A673 (cell line): ENCODE results near the gene PLAC1. TPM values are rescaled to one million over a fixed set of nuclear protein-coding genes. Genes with fewer than 3 reads are reported as not detected.

ENCODE experiments used
- BruUV-seq: library from RNA; stranded (reverse); fragments of 400-500 nt; replicated peaks from 2 replicates; lab custom pipeline; 2021; lab: Mats Ljungman, UMichigan
- CTCF ChIA-PET: fragments of 300-600 bp; sonication (Branson Sonifier 250); formaldehyde crosslinking; loops from one replicate; lab custom pipeline; 2022; ENCODE audit warnings: antibody characterized with exemption; lab: Charles Lee
- POLR2A ChIA-PET: fragments of 300-600 bp; sonication (Branson Sonifier 250); formaldehyde crosslinking; loops from one replicate; lab custom pipeline; 2022; ENCODE audit warnings: antibody characterized with exemption; ENCODE audit not compliant: low non-redundant PET; lab: Charles Lee
- DNase-seq: peaks from one replicate; pipeline ENCODE4 v3.0.0-alpha.2; 2015; ENCODE audit warnings: low spot score
- H3K27ac ChIP-seq: fragments of 200-600 bp; sonication (generic); 2 replicates; pipeline ENCODE4 v1.5.1; 2016; ENCODE audit warnings: mixed run types, low read depth, mild to moderate bottlenecking, mixed read lengths, antibody characterized with exemption, low read length; ENCODE audit not compliant: poor library complexity, severe bottlenecking
- H3K27me3 ChIP-seq: fragments of 200-600 bp; sonication (generic); replicated peaks from 2 replicates; pipeline ENCODE4 v1.6.1; 2017; ENCODE audit warnings: mixed run types, low read depth, mild to moderate bottlenecking, mixed read lengths, antibody characterized with exemption, low read length; ENCODE audit not compliant: insufficient read depth, poor library complexity
- H3K36me3 ChIP-seq: fragments of 200-600 bp; sonication (generic); 2 replicates; pipeline ENCODE4 v1.6.1; 2016; ENCODE audit warnings: mixed run types, mild to moderate bottlenecking, mixed read lengths, antibody characterized with exemption, low read length; ENCODE audit not compliant: insufficient read depth, poor library complexity, severe bottlenecking
- H3K4me1 ChIP-seq: fragments of 200-600 bp; sonication (generic); 2 replicates; pipeline ENCODE4 v1.6.1; 2017; ENCODE audit warnings: mixed run types, mild to moderate bottlenecking, mixed read lengths, antibody characterized with exemption, low read length; ENCODE audit not compliant: insufficient read depth, poor library complexity, severe bottlenecking
- H3K4me3 ChIP-seq: fragments of 200-600 bp; sonication (generic); 2 replicates; pipeline ENCODE4 v1.5.1; 2016; ENCODE audit warnings: low read depth, mixed run types, mild to moderate bottlenecking, mixed read lengths, low read length; ENCODE audit not compliant: poor library complexity, severe bottlenecking
- H3K9me3 ChIP-seq: fragments of 200-600 bp; sonication (generic); 2 replicates; pipeline ENCODE4 v1.6.1; 2016; ENCODE audit warnings: mixed run types, low read depth, mild to moderate bottlenecking, mixed read lengths, antibody characterized with exemption, low read length; ENCODE audit not compliant: poor library complexity, severe bottlenecking
- EZH2 ChIP-seq: fragments of 200-600 bp; sonication (generic); IDR thresholded peaks from 2 replicates; pipeline ENCODE4 v1.6.1; 2017; ENCODE audit warnings: borderline replicate concordance, low read depth, mild to moderate bottlenecking, mixed read lengths, antibody characterized with exemption, low read length; ENCODE audit not compliant: poor library complexity, severe bottlenecking
- intact Hi-C: fragments of 100-400 bp; cut with micrococcal nuclease; formaldehyde crosslinking; loops from one replicate; pipeline ENCODE4 v1.10.0; 2022; ENCODE audit not compliant: unreplicated experiment
- total RNA-seq: library from RNA; stranded (reverse); gene quantifications from 2 replicates; pipeline ENCODE4 v1.2.3, GENCODE V29; 2021
- TF ChIP-seq, protein P1 (sequence below): fragments of 300-800, 200-600 bp; sonication (generic); conservative IDR thresholded peaks from 2 replicates; pipeline ENCODE4 v1.5.1; 2017; ENCODE audit warnings: low read depth, mild to moderate bottlenecking, antibody characterized with exemption, low read length, moderate library complexity, mixed read lengths

The PLAC1 gene
- total RNA-seq, 1 experiment from 2014 or later = 0.43 TPM

DNA sequence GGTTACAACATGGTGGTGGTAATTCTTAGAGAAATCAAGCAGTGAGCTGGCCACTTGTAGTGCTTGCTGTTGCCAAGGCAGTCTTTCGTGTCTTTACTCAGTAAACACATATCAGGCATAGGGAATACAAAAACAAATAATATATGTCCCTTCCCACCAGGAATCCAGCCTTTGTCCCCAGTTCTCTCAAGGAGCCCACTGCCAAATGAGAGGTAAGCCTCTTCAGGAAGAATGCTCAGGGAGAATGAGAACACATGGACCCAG lies 421 bp upstream of the PLAC1 start:
- Histone ChIP-seq H3K27me3 (no peaks in the 10 kb centered on the region), H3K27ac (no peak overlapping the region), H3K36me3 (no peaks in the 10 kb centered on the region), H3K9me3 (no peaks in the 10 kb centered on the region), H3K4me1 (no peaks in the 10 kb centered on the region), H3K4me3 (no peak overlapping the region)
- TF ChIP-seq EZH2 = no peak
- TF ChIP-seq, protein P1, sequence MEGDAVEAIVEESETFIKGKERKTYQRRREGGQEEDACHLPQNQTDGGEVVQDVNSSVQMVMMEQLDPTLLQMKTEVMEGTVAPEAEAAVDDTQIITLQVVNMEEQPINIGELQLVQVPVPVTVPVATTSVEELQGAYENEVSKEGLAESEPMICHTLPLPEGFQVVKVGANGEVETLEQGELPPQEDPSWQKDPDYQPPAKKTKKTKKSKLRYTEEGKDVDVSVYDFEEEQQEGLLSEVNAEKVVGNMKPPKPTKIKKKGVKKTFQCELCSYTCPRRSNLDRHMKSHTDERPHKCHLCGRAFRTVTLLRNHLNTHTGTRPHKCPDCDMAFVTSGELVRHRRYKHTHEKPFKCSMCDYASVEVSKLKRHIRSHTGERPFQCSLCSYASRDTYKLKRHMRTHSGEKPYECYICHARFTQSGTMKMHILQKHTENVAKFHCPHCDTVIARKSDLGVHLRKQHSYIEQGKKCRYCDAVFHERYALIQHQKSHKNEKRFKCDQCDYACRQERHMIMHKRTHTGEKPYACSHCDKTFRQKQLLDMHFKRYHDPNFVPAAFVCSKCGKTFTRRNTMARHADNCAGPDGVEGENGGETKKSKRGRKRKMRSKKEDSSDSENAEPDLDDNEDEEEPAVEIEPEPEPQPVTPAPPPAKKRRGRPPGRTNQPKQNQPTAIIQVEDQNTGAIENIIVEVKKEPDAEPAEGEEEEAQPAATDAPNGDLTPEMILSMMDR = no peak
- intact Hi-C loops = no loop called here
- CTCF ChIA-PET = no interaction called here
- DNase-seq = no peak
- POLR2A ChIA-PET = no interaction called here
- BruUV-seq = no TSS peak

DNA sequence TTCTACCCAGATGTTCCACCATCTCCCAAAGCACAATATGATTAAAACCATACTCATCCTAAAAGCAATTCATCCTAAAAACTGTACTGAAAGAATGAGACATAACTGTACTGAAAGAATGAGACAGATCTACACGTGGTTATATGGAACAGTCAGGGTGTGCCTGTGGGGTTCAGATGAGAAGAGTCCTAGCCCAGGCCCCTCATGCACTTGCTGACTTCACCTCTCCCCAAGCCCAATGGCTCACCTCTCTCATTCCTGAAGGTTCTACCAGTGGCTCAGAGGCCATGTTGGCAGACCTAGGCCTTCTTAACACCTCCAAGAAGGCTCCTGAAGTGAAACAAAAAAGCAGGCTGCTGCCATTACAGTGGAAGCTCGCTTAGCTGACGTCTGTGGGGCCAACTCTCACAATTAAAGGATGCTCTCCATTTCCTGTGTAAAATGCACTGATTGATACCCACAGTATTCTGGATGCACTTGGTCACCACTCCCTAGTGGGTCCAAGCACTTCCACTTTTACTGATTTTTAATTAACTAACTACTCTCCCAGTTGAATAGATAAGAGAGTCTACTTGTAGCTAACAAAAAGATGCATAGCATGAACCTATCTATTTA lies 3.8 kb downstream of the PLAC1 start:
- CTCF ChIA-PET = no interaction called here
- POLR2A ChIA-PET = no interaction called here
- intact Hi-C loops = no loop called here
- Histone ChIP-seq H3K4me3 (no peak overlapping the region), H3K4me1 (no peaks in the 10 kb centered on the region), H3K27ac (no peak overlapping the region), H3K36me3 (no peaks in the 10 kb centered on the region), H3K9me3 (no peaks in the 10 kb centered on the region), H3K27me3 (no peaks in the 10 kb centered on the region)
- no TSS peak for BruUV-seq
- no peak for DNase-seq
- TF ChIP-seq EZH2 = no peak
- TF ChIP-seq, protein P1 = no peak

DNA sequence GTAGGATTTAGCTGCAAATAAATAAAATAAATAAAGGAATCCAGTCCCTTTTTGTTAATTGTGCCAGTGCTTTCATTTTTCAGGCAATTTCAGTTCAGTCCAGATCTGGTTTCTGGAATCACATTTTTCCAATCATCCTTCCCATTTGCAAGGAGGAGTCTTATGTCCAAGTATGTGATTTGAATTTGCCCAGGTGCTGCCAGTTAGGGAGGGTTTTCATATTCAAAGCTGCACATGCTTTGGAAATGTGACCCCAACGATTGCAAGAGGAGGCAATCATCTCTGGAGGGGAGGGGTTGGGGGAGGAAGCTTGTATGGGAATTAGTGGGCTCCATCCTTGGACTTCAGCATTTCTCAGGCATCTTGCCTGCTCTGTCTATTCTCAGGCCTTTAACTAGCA lies 4.4 kb downstream of the PLAC1 start:
- H3K4me1 ChIP-seq = no peaks in the 10 kb centered on the region
- ChIA-PET POLR2A (no interaction called here), CTCF (no interaction called here)
- BruUV-seq = no TSS peak
- intact Hi-C loops = no loop called here
- TF ChIP-seq EZH2 = no peak
- TF ChIP-seq, protein P1 = no peak
- H3K9me3 ChIP-seq = no peaks in the 10 kb centered on the region
- no peak overlapping the region for H3K4me3 ChIP-seq
- H3K36me3 ChIP-seq = no peaks in the 10 kb centered on the region
- H3K27me3 ChIP-seq = no peaks in the 10 kb centered on the region
- DNase-seq = no peak
- H3K27ac ChIP-seq = no peak overlapping the region
